Esophagus muscularis mucosa (tissue), 4 donors: Measurements from ENCODE around the gene CCNQ. TPM values are rescaled to one million over a fixed set of nuclear protein-coding genes. Genes with fewer than 3 reads are reported as not detected.

ENCODE experiments used
- DNase-seq: peaks from one replicate; pipeline ENCODE4 v3.0.0-alpha.2; 2017; ENCODE audit errors: extremely low spot score
- H3K27ac ChIP-seq, 4 donors: fragments of 200-600 bp; sonication (generic); replicated peaks in 1 of 4; 1 replicate in 3 of 4; 2 replicates in 1 of 4; pipeline ENCODE4 v1.5.1; 2016 to 2019; ENCODE audit warnings: mild to moderate bottlenecking in 1 of 4
- H3K27me3 ChIP-seq, 4 donors: fragments of 200-600 bp; sonication (generic); one replicate each; pipeline versions ENCODE4 v1.5.1 to v1.6.0; 2016 to 2019
- H3K36me3 ChIP-seq, 4 donors: fragments of 200-600 bp; sonication (generic); one replicate each; pipeline ENCODE4 v1.5.1; 2016 to 2019
- H3K4me1 ChIP-seq, 4 donors: fragments of 200-600 bp; sonication (generic); one replicate each; pipeline ENCODE4 v1.5.1; 2016 to 2019
- H3K4me3 ChIP-seq, 4 donors: fragments of 200-600 bp; sonication (generic); 1 replicate in 2 of 4; 2 replicates in 2 of 4; pipeline ENCODE4 v1.5.1; 2016 to 2019; ENCODE audit warnings: mild to moderate bottlenecking in 4 of 4, moderate library complexity in 1 of 4
- H3K9me3 ChIP-seq, 4 donors: fragments of 200-600 bp; sonication (generic); 1 replicate in 3 of 4; 2 replicates in 1 of 4; pipeline ENCODE4 v1.5.1; 2016 to 2019
- EP300 ChIP-seq: sonication (generic); formaldehyde crosslinking; IDR thresholded peaks from one replicate; pipeline ENCODE4 v1.6.1; 2017; ENCODE audit warnings: antibody characterized with exemption
- POLR2A ChIP-seq: fragments of 450-650 bp; IDR thresholded peaks from one replicate; pipeline ENCODE4 v1.6.1; 2017; ENCODE audit warnings: antibody characterized with exemption, moderate library complexity, mild to moderate bottlenecking, low read depth
- POLR2AphosphoS5 ChIP-seq, 2 donors: sonication (generic); formaldehyde crosslinking; IDR thresholded peaks; one replicate each; pipeline ENCODE4 v1.6.1; 2017; ENCODE audit warnings: antibody characterized with exemption in 2 of 2
- whole genome bisulfite sequencing: methylation state at CpG from one replicate; pipeline ENCODE4 v1.1.5; 2018; 5-methylcytosine and 5-hydroxymethylcytosine counted together
- intact Hi-C: fragments of 100-400 bp; cut with DNase I; formaldehyde crosslinking; loops from one replicate; pipeline ENCODE4 v1.15.1; 2023
- total RNA-seq, 4 donors: library from RNA; depleted of rRNA; stranded (reverse); fragments of >200 nt; gene quantifications; one replicate each; pipeline versions ENCODE4 v1.1.0 to v1.2.1, GENCODE V29; 2016
- TF ChIP-seq, protein P1 (sequence below), 3 experiments: fragments of 200-600 bp in 2 of 3; fragments of 450-650 bp in 1 of 3; sonication (generic) in 2 of 3; IDR thresholded peaks; one replicate each; pipeline ENCODE4 v1.5.1; 2017 to 2019; ENCODE audit warnings: antibody characterized with exemption in 3 of 3, mild to moderate bottlenecking in 2 of 3, moderate library complexity in 1 of 3

The CCNQ gene
- total RNA-seq: 10 to 100 TPM; 38.6 to 58.3 (median 49.8) TPM

DNA sequence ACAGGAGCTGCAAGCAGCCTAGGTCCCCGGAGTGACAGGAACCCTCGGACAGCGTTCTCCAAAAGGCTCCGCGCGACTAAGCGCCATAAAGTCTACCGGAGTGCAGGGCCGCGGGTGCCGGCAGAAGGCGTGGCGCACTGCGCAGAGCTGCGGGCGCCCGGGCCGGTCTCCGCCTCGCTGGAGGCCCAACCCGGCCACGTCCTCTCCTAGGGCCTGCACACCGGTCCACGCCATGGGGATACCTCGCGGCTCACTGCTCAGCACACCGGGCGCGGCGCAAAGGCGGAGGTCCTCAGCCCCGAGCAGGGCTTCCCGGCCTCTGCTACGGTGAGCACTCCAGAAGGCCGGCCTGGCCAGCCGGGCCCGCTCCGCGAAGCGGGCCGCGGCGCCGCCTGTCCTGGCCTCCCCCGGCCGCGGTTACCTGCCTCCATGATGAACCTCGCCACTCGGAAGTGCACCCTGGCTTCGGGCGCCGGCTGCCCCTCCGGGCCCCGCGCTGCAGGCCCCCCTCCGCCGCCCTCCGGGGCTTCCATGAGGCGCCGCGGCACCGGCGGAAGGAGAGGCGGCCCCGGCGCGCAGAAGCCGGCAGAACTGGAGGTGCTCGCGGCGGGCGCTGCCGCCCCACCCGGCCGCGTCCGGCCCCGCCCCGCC is at the start of gene CCNQ:
TSS of gene CCNQ (minus strand) at position 599 of the 651 bp plus-strand sequence. CDS start at position 533, 66 bp downstream.
- TF ChIP-seq POLR2AphosphoS5 (IDR thresholded peaks at IDR 0.05): peak in 1 of 2 donors; percentile 54
- TF ChIP-seq, protein P1, sequence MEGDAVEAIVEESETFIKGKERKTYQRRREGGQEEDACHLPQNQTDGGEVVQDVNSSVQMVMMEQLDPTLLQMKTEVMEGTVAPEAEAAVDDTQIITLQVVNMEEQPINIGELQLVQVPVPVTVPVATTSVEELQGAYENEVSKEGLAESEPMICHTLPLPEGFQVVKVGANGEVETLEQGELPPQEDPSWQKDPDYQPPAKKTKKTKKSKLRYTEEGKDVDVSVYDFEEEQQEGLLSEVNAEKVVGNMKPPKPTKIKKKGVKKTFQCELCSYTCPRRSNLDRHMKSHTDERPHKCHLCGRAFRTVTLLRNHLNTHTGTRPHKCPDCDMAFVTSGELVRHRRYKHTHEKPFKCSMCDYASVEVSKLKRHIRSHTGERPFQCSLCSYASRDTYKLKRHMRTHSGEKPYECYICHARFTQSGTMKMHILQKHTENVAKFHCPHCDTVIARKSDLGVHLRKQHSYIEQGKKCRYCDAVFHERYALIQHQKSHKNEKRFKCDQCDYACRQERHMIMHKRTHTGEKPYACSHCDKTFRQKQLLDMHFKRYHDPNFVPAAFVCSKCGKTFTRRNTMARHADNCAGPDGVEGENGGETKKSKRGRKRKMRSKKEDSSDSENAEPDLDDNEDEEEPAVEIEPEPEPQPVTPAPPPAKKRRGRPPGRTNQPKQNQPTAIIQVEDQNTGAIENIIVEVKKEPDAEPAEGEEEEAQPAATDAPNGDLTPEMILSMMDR (IDR thresholded peaks at IDR 0.05): no peak
- no peak for TF ChIP-seq EP300
- H3K4me1 ChIP-seq: peaks cover 10 to 31% (median 23%) of the 10 kb centered on the region in 4 donors
- H3K27me3 ChIP-seq: no peaks in the 10 kb centered on the region
- H3K36me3 ChIP-seq: peaks cover 10 to 25% (median 19%) of the 10 kb centered on the region in 4 donors
- H3K4me3 ChIP-seq: peak within 1 kb of the TSS; percentile 63 to 82 (median 73)
- intact Hi-C loops: no loop called here
- WGBS: 42% methylated on average over 5 of the region's 79 CpGs
- peak within 1 kb of the TSS; percentile 74 to 86 (median 80) for H3K27ac ChIP-seq
- peaks cover 0 to 5% (median 0%) of the 10 kb centered on the region in 4 donors for H3K9me3 ChIP-seq
- no peak for DNase-seq

DNA sequence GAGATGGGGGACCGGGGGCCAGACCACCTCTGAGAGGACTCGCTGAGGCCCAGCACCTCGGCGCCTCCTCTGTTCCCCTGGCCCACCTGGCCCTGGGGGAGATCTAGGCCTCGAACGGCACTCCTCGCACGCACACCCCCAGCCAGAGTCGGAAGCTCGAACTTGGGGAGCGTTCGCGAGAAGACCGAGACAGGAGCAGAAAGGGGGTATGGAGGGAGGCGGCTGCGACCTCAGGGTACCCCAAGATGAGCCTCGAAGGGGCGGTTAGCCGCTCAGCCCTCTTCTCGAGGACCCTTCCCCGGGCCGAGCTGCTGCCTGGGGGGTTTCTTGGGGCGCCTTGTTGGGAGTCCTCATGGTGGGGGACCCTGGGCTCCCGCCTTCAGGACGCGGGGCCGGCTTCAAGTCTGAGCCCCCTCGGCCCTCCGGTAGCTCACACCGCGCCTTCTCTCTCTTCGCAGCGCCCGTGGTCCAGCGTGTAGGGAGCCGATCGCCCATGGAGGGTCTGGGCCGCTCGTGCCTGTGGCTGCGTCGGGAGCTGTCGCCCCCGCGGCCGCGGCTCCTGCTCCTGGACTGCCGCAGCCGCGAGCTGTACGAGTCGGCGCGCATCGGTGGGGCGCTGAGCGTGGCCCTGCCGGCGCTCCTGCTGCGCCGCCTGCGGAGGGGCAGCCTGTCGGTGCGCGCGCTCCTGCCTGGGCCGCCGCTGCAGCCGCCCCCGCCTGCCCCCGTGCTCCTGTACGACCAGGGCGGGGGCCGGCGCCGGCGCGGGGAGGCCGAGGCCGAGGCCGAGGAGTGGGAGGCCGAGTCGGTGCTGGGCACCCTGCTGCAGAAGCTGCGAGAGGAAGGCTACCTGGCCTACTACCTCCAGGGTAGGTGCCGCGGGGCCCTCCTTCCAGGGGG is 48.8 kb upstream of the CCNQ start:
- Histone ChIP-seq H3K27me3 (peaks cover 0 to 74% (median 29%) of the 10 kb centered on the region in 4 donors), H3K36me3 (no peaks in the 10 kb centered on the region), H3K4me1 (peaks cover 6 to 36% (median 32%) of the 10 kb centered on the region in 4 donors), H3K4me3 (peak overlapping the region; percentile 23 to 34 (median 30)), H3K27ac (no peak overlapping the region), H3K9me3 (peaks cover 0 to 7% (median 0%) of the 10 kb centered on the region in 4 donors)
- DNase-seq: no peak
- intact Hi-C loops: no loop called here
- 25% methylated on average over 20 of the region's 85 CpGs for WGBS
- TF ChIP-seq, protein P1 (IDR thresholded peaks at IDR 0.05): no peak
- TF ChIP-seq EP300 (no peak), POLR2A (no peak), POLR2AphosphoS5 (IDR thresholded peaks at IDR 0.05) (no peak)

DNA sequence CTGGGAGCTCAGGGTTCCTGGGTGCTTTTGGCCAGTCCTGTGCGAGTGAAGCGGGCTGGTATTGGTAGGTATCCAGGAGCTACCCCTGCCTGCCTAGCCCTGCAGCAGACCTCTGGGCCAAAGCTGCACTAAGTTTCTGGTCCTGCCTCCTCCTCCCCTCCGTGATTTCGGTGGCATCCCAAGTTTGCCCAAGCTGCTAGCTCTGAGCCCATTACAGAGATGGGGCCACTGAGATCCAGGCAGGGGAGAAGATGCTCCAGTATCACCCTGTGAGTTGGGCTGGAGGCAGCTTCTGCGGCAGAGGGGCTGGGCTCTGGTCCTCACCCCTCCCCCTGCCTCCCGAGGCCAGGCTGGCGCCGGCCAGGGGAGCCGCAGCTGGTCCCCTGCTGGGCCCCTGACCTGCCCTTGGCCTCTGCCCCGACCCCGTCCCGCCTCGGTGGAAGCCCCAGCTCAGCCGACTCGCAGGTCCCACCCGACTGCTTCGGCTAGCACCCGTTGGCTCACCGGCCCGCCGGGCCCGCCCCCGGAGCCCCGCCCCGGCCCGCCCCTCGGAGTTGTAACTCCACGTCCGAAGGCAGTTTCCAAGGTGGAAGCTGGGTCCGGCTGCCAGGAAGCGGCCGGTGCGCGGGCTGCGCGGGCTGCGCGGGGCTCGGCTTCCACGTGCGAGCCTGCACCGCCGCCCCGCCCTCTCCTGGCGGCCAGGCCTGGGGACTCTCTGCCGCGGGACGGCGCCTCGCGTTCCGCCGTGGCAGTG is 47.9 kb upstream of the CCNQ start, which contains the start of gene DUSP9:
TSS of gene DUSP9 (plus strand) at position 584 of the 754 bp plus-strand sequence. CDS start 751 bp downstream, outside the sequence.
- peak within 1 kb of the TSS; percentile 23 to 34 (median 30) for H3K4me3 ChIP-seq
- 30% methylated on average over 6 of the region's 53 CpGs for WGBS
- no peak within 1 kb of the TSS for H3K27ac ChIP-seq
- peaks cover 0 to 7% (median 0%) of the 10 kb centered on the region in 4 donors for H3K9me3 ChIP-seq
- no peaks in the 10 kb centered on the region for H3K36me3 ChIP-seq
- peaks cover 0 to 83% (median 38%) of the 10 kb centered on the region in 4 donors for H3K27me3 ChIP-seq
- TF ChIP-seq, protein P1 (IDR thresholded peaks at IDR 0.05): no peak
- TF ChIP-seq POLR2AphosphoS5 (IDR thresholded peaks at IDR 0.05) (no peak), POLR2A (no peak), EP300 (no peak)
- intact Hi-C loops: no loop called here
- peaks cover 6 to 45% (median 41%) of the 10 kb centered on the region in 4 donors for H3K4me1 ChIP-seq
- no peak for DNase-seq

DNA sequence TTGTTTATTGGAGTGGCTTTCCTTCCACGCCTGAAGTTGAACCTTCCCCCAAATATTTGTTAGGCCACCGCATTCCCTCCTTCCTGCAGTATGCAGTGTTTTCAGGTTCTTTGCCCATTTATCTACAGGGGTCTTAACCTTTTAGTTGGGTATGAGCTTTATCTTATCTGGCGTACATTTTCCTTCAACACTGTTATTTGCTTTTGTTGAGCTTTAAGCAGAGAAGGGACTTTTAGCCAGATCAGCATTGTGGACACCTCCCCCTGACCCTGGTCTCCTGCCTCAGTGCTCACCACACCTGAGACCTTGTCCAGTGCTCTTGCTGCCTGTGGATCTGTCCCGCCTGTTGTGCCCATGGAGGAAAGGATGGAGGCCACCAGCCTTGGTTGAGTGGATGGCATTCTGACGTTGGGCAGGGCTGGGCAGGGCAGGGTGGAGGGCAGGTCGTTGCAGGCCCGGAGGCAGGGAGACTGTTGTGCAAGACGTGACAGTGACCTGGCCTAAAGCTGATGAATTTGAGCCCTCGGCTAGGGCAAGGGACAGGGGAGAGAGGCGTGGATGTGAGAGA is 47.1 kb upstream of the CCNQ start:
- no peak for DNase-seq
- Histone ChIP-seq H3K4me1 (peaks cover 6 to 48% (median 44%) of the 10 kb centered on the region in 4 donors), H3K27me3 (peaks cover 0 to 91% (median 39%) of the 10 kb centered on the region in 4 donors), H3K4me3 (no peak overlapping the region), H3K9me3 (peaks cover 0 to 7% (median 0%) of the 10 kb centered on the region in 4 donors), H3K36me3 (no peaks in the 10 kb centered on the region), H3K27ac (no peak overlapping the region)
- TF ChIP-seq POLR2AphosphoS5 (IDR thresholded peaks at IDR 0.05) (no peak), POLR2A (no peak), EP300 (no peak)
- TF ChIP-seq, protein P1 (IDR thresholded peaks at IDR 0.05): no peak
- 75% methylated on average over 9 of the region's 10 CpGs for WGBS
- intact Hi-C loops: no loop called here
